K562 (cell line): Measurements from ENCODE around the gene HLCS. TPM values are rescaled to one million over a fixed set of nuclear protein-coding genes. Genes with fewer than 3 reads are reported as not detected.
A peak's percentile ranks its signal among the peaks of the same experiment; 100 is the strongest.

ENCODE experiments used
- CREB3 ChIP-seq: fragments of 450-650 bp; conservative IDR thresholded peaks from 2 replicates; pipeline ENCODE4 v1.6.1; 2016; ENCODE audit warnings: missing genetic modification characterization, low read depth, mild to moderate bottlenecking, missing compliant biosample characterization, moderate library complexity
- CREBBP ChIP-seq: IDR thresholded peaks from one replicate; pipeline ENCODE4 v1.6.1; 2012; ENCODE audit warnings: low read depth, mild to moderate bottlenecking, control low read depth, inconsistent platforms, low read length
- FOXA3 ChIP-seq, 2 experiments: fragments of 450-650 bp in 1 of 2; sonication (generic) in 1 of 2; formaldehyde crosslinking; IDR thresholded peaks in 1 of 2; conservative IDR thresholded peaks in 1 of 2; 2 replicates each; pipeline versions ENCODE4 v1.4.0 to v1.8.0; 2020 to 2022; ENCODE audit warnings: mild to moderate bottlenecking in 2 of 2, missing genetic modification reagents in 1 of 2
- FOXJ2 ChIP-seq: fragments of 200-800 bp; sonication (Bioruptor generic); IDR thresholded peaks from 2 replicates; pipeline ENCODE4 v1.6.1; 2016; ENCODE audit warnings: missing genetic modification characterization, missing compliant biosample characterization
- FOXK1 ChIP-seq: sonication (generic); formaldehyde crosslinking; IDR thresholded peaks from 2 replicates; pipeline ENCODE4 v1.8.0; 2022; ENCODE audit warnings: missing genetic modification reagents, mild to moderate bottlenecking, borderline replicate concordance
- FOXM1 ChIP-seq, 2 experiments: fragments of 450-650 bp in 1 of 2; sonication (generic) in 1 of 2; formaldehyde crosslinking in 1 of 2; IDR thresholded peaks; 2 replicates each; pipeline versions ENCODE4 v1.6.1 to v1.9.0; 2017 to 2022; ENCODE audit warnings: low read depth in 2 of 2, mild to moderate bottlenecking in 2 of 2, missing genetic modification reagents in 1 of 2, moderate library complexity in 1 of 2
- MBD1 ChIP-seq: fragments of 250-450 bp; sonication (Bioruptor Pico); IDR thresholded peaks from 2 replicates; pipeline ENCODE4 v1.8.0; 2022; ENCODE audit warnings: inconsistent platforms
- MLLT1 ChIP-seq, 2 experiments: fragments of 450-650 bp; IDR thresholded peaks; 2 replicates each; pipeline ENCODE4 v1.6.1; 2016
- NFIX ChIP-seq: fragments of 250-450 bp; sonication (Bioruptor Pico); IDR thresholded peaks from 2 replicates; pipeline ENCODE4 v1.4.0; 2020; ENCODE audit warnings: low read depth, mild to moderate bottlenecking, moderate library complexity
- NFRKB ChIP-seq: fragments of 450-650 bp; IDR thresholded peaks from 2 replicates; pipeline ENCODE4 v1.6.1; 2016; ENCODE audit warnings: low read depth
- RERE ChIP-seq: sonication (generic); formaldehyde crosslinking; IDR thresholded peaks from 2 replicates; pipeline ENCODE4 v1.8.0; 2023; ENCODE audit warnings: missing genetic modification reagents, mild to moderate bottlenecking, borderline replicate concordance
- RFX7 ChIP-seq: fragments of 250-450 bp; sonication (Bioruptor Pico); IDR thresholded peaks from 2 replicates; pipeline ENCODE4 v1.5.1; 2021; ENCODE audit warnings: mild to moderate bottlenecking
- SIN3B ChIP-seq: fragments of 450-650 bp; IDR thresholded peaks from 2 replicates; pipeline ENCODE4 v1.6.1; 2017; ENCODE audit warnings: low read depth, mild to moderate bottlenecking, moderate library complexity
- SP2 ChIP-seq: IDR thresholded peaks from 2 replicates; pipeline ENCODE4 v1.6.1; 2011; ENCODE audit warnings: mild to moderate bottlenecking, low read depth, low read length, moderate library complexity; ENCODE audit not compliant: poor library complexity, severe bottlenecking; ENCODE audit errors: extremely low read depth
- THRAP3 ChIP-seq: fragments of 450-650 bp; IDR thresholded peaks from 2 replicates; pipeline ENCODE4 v1.6.1; 2016; ENCODE audit warnings: mild to moderate bottlenecking, inconsistent platforms, borderline replicate concordance
- ZBTB1 ChIP-seq: sonication (generic); formaldehyde crosslinking; IDR thresholded peaks from 2 replicates; pipeline ENCODE4 v1.8.1; 2023; ENCODE audit warnings: missing genetic modification reagents, low read depth, mild to moderate bottlenecking, borderline replicate concordance
- polyA plus RNA-seq, 8 experiments: library from polyadenylated mRNA; depleted of rRNA in 4 of 8; stranded (reverse) in 5 of 8; unstranded in 3 of 8; fragments of >200 nt; fragmentation: Nextera tagmentation in 2 of 8; fragmentation: Illumina TruSeq in 1 of 8; extraction: Ambion mirVana in 2 of 8; extraction: Trizol in 1 of 8; gene quantifications; 2 replicates each; pipeline versions ENCODE4 v1.2.1 to v1.2.3, GENCODE V29; 2011 to 2014; ENCODE audit warnings: inconsistent platforms in 1 of 8, missing spikeins in 1 of 8
- total RNA-seq, 7 experiments: library from RNA; depleted of rRNA in 6 of 7; stranded (reverse); fragments of >200 nt in 6 of 7; fragmentation: Illumina TruSeq in 2 of 7; extraction: Trizol in 2 of 7; gene quantifications; 2 replicates each; pipeline versions ENCODE4 v1.2.1 to v1.2.3, GENCODE V29; 2011 to 2021; ENCODE audit warnings: low replicate concordance in 1 of 7

HLCS gene
- total and polyA plus RNA-seq, 9 of the 15 experiments (the other 6 are each of a cell fraction or from before 2014, with no cell fraction given): 3.0 to 21.5 (median 17.1) TPM

GRCh38 chr21:36990508-36991205, 24.2 kb upstream of the HLCS start (continued):
- TF ChIP-seq CREBBP (no peak), RFX7 (CRISPR knock-in tag) (no peak), NFRKB (no peak; the same call in 1 of the 2 replicates), THRAP3 (peak; percentile 98), FOXJ2 (0 out of 2 replicates have a peak, but pooled peaks have one; percentile 1), MLLT1 (IDR thresholded peaks at IDR 0.05) (peak in 1 of 2 experiments; percentile 87; a peak in 2 of 4 replicates), CREB3 (tag) (peak; percentile 84; the same call in 1 of the 2 replicates), SIN3B (no peak), FOXM1 (IDR thresholded peaks at IDR 0.05; ENCODE audit: low read depth) (no peak), FOXM1 (CRISPR knock-in tag; IDR thresholded peaks at IDR 0.05; ENCODE audit: low read depth) (0 out of 2 replicates have a peak, but pooled peaks have one; percentile 44), NFIX (CRISPR knock-in tag) (no peak), FOXK1 (CRISPR knock-in tag) (no peak; the same call in 1 of the 2 replicates), SP2 (no peak), FOXA3 (CRISPR knock-in tag; conservative IDR thresholded peaks at IDR 0.05 in 1 of 2, IDR thresholded peaks at IDR 0.05 in 1 of 2) (no peak), MBD1 (CRISPR knock-in tag) (peak; percentile 94), RERE (CRISPR knock-in tag) (0 out of 2 replicates have a peak, but pooled peaks have one; percentile 79), ZBTB1 (0 out of 2 replicates have a peak, but pooled peaks have one; percentile 2)
